HEK293T (cell line): Measurements from ENCODE around the gene TPSD1.

ENCODE experiments used
- ARNT ChIP-seq: fragments of 450-650 bp; IDR thresholded peaks from 2 replicates; pipeline ENCODE4 v1.6.1; 2017; ENCODE audit warnings: mild to moderate bottlenecking
- BHLHE40 ChIP-seq: fragments of 450-650 bp; IDR thresholded peaks from 2 replicates; pipeline ENCODE4 v1.6.1; 2016; ENCODE audit warnings: mild to moderate bottlenecking, moderate library complexity, borderline replicate concordance
- ELF4 ChIP-seq: fragments of 450-650 bp; IDR thresholded peaks from 2 replicates; pipeline ENCODE4 v1.6.1; 2017; ENCODE audit warnings: antibody characterized with exemption
- FOXA1 ChIP-seq: fragments of 450-650 bp; IDR thresholded peaks from 2 replicates; pipeline ENCODE4 v1.6.1; 2016; ENCODE audit warnings: mild to moderate bottlenecking
- FOXK2 ChIP-seq: fragments of 450-650 bp; IDR thresholded peaks from 2 replicates; pipeline ENCODE4 v1.6.1; 2016; ENCODE audit warnings: mild to moderate bottlenecking
- FOXM1 ChIP-seq: fragments of 450-650 bp; IDR thresholded peaks from 2 replicates; pipeline ENCODE4 v1.6.1; 2017; ENCODE audit warnings: mild to moderate bottlenecking, borderline replicate concordance
- HDGF ChIP-seq: fragments of 450-650 bp; IDR thresholded peaks from 2 replicates; pipeline ENCODE4 v1.6.1; 2017; ENCODE audit warnings: antibody characterized with exemption, borderline replicate concordance
- LEF1 ChIP-seq: fragments of 450-650 bp; IDR thresholded peaks from 2 replicates; pipeline ENCODE4 v1.6.1; 2017; ENCODE audit warnings: mild to moderate bottlenecking, borderline replicate concordance
- NFRKB ChIP-seq: fragments of 450-650 bp; IDR thresholded peaks from 2 replicates; pipeline ENCODE4 v1.6.1; 2016; ENCODE audit warnings: mild to moderate bottlenecking, moderate library complexity
- PKNOX1 ChIP-seq: fragments of 450-650 bp; IDR thresholded peaks from 2 replicates; pipeline ENCODE4 v1.6.1; 2016
- SP1 ChIP-seq: fragments of 450-650 bp; IDR thresholded peaks from 2 replicates; pipeline ENCODE4 v1.6.1; 2017
- SUZ12 ChIP-seq: fragments of 450-650 bp; IDR thresholded peaks from 2 replicates; pipeline ENCODE4 v1.6.1; 2016; ENCODE audit warnings: mild to moderate bottlenecking
- TARDBP ChIP-seq: fragments of 450-650 bp; IDR thresholded peaks from 2 replicates; pipeline ENCODE4 v1.6.1; 2016
- ZNF384 ChIP-seq: fragments of 450-650 bp; IDR thresholded peaks from 2 replicates; pipeline ENCODE4 v1.6.1; 2016

GRCh38 chr16:1224558-1224957 lies 31.3 kb upstream of the TPSD1 start:
- TF ChIP-seq SUZ12 (no peak), LEF1 (no peak), FOXA1 (no peak), ELF4 (no peak), ARNT (no peak), PKNOX1 (no peak), TARDBP (no peak), BHLHE40 (no peak), ZNF384 (no peak), SP1 (no peak), FOXM1 (no peak), NFRKB (no peak), HDGF (no peak), FOXK2 (no peak)
